ENCODE data around the gene IGSF21. TPM values are rescaled to one million over a fixed set of nuclear protein-coding genes. Genes with fewer than 3 reads are reported as not detected.

The IGSF21 gene
- polyA plus RNA-seq, 2 of the 4 experiments (the other 2 are of a cell fraction), result not detected

- DNase-seq (ENCODE audit: low read depth in 1 of 2, low spot score in 1 of 2) (no peak), ATAC-seq (no peak), FAIRE-seq (no peak)
- CTCF ChIA-PET, result no interaction called here
- Histone ChIP-seq H3K4me2 (no peak overlapping the region), H3K4me1 (no peaks in the 10 kb centered on the region), H3K9me3 (no peaks in the 10 kb centered on the region), H3K27ac (no peak overlapping the region), H3K4me3 (no peak overlapping the region)
- WGBS (ENCODE audit: missing lambda C conversion rate), result 50% methylated on average over 6 of the region's 17 CpGs
- no peak for TF ChIP-seq PHF8 (IDR thresholded peaks at IDR 0.05; ENCODE audit: borderline replicate concordance, low read depth)
- TF ChIP-seq HEYL (CRISPR knock-in tag; IDR thresholded peaks at IDR 0.05), result no peak
- no peak for TF ChIP-seq CBX8 (IDR thresholded peaks at IDR 0.05)
- TF ChIP-seq MYC (IDR thresholded peaks at IDR 0.05; ENCODE audit: borderline replicate concordance, low read length), result no peak
- TF ChIP-seq ESRRA (IDR thresholded peaks at IDR 0.05; ENCODE audit: borderline replicate concordance, low read length), result no peak
- no peak for TF ChIP-seq HDAC2 (IDR thresholded peaks at IDR 0.05)
- no peak for TF ChIP-seq TP53 (CRISPR knock-in tag; IDR thresholded peaks at IDR 0.05)
- no peak for TF ChIP-seq KDM5A (IDR thresholded peaks at IDR 0.05)
- TF ChIP-seq EHMT2 (IDR thresholded peaks at IDR 0.05; ENCODE audit: low read depth), result no peak
- no peak for TF ChIP-seq HOXA7 (CRISPR knock-in tag; IDR thresholded peaks at IDR 0.05)
- TF ChIP-seq BHLHE40 (IDR thresholded peaks at IDR 0.05; ENCODE audit: low read depth, low read length), result no peak
- no peak for TF ChIP-seq SREBF2 (IDR thresholded peaks at IDR 0.05)
- TF ChIP-seq BCL3 (IDR thresholded peaks at IDR 0.05), result no peak
- TF ChIP-seq NPAS2 (CRISPR knock-in tag; IDR thresholded peaks at IDR 0.05; ENCODE audit: borderline replicate concordance), result no peak
- POLR2A ChIA-PET, result no interaction called here
Measured at GRCh38 chr1:18352636-18353265, 245.2 kb downstream of the IGSF21 start.

GRCh38 chr1:18353528-18353927 is 245.9 kb downstream of the IGSF21 start:
- CTCF ChIA-PET, result no interaction called here

GRCh38 chr1:18353992-18354391 is 246.4 kb downstream of the IGSF21 start:
- no peak for FAIRE-seq
- ATAC-seq, result no peak
- 31% methylated on average over 2 of the region's 2 CpGs for whole genome bisulfite sequencing (ENCODE audit: missing lambda C conversion rate)
- TF ChIP-seq E2F6 (IDR thresholded peaks at IDR 0.05; ENCODE audit: borderline replicate concordance, low read depth), result no peak
- TF ChIP-seq MAX (IDR thresholded peaks at IDR 0.05), result no peak
- peak; percentile 72 for TF ChIP-seq ZFP36 (IDR thresholded peaks at IDR 0.05; ENCODE audit: borderline replicate concordance, partially characterized antibody)
- no peak for TF ChIP-seq REST (IDR thresholded peaks at IDR 0.05)
- Histone ChIP-seq H3K4me3 (no peak overlapping the region), H3K9me3 (no peaks in the 10 kb centered on the region), H3K4me2 (no peak overlapping the region), H3K27ac (no peak overlapping the region), H3K4me1 (no peaks in the 10 kb centered on the region)
- DNase-seq (ENCODE audit: low read depth in 1 of 2, low spot score in 1 of 2), result no peak
- ChIA-PET CTCF (interaction anchor here (0.7 kb wide), 1 partner anchor 184 kb away, joined by 3 read pairs; no protein-coding TSS in a partner anchor), POLR2A (no interaction called here)

More at GRCh38 chr1:18353528-18353927, 245.9 kb downstream of the IGSF21 start:
- POLR2A ChIA-PET, result no interaction called here
- DNase-seq (ENCODE audit: low read depth in 1 of 2, low spot score in 1 of 2) (no peak), ATAC-seq (no peak), FAIRE-seq (no peak)
- TF ChIP-seq JUNB (IDR thresholded peaks at IDR 0.05), result no peak
- Histone ChIP-seq H3K4me1 (no peaks in the 10 kb centered on the region), H3K27ac (no peak overlapping the region), H3K4me2 (no peak overlapping the region), H3K9me3 (no peaks in the 10 kb centered on the region), H3K4me3 (no peak overlapping the region)
- WGBS (ENCODE audit: missing lambda C conversion rate), result 80% methylated on average over 1 of the region's 1 CpG
